ENCODE data around the gene OPALIN.
A peak's percentile ranks its signal among the peaks of the same experiment; 100 is the strongest.

Gene OPALIN, protein sequence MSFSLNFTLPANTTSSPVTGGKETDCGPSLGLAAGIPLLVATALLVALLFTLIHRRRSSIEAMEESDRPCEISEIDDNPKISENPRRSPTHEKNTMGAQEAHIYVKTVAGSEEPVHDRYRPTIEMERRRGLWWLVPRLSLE

DNA sequence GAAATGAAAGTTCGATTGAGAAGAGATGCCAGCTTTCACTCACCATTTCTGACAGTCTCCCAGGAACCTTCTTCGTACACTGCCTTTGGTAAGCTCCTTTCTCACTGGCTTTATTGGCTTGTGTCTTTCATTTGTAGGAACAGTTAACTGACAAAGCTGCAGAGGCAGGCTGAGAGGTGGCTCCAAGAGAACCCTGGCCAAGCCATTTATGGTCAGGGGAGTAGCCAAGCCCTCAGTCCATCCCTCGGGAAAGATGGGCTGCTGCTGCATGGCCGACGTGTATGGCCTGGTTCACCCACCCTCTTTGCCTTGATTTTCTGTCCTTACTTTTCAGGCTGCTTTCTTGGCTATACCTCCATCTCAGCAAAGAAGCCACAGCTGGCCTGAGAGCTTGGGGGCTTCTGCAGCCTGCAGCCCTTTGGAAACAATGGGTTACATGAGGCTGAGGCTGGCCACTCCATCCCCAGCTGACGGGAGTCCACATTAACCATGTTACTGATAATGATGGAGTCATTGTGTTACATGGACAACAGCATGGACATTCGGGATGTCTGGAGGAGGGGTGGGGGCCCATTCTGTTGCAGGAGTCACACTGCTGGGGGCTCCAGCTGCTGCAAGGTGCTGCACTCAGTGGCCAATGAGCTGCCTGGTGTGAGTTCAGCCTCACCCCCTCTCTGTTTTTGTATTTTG is at the start of gene OPALIN:
OPALIN (minus strand) TSS at position 152 of the 690 bp plus-strand sequence; CDS start at position 46, 106 bp downstream.
- DNase-seq, result no peak
- in situ Hi-C loops (cut with MboI; ENCODE audit: low pct_unique_long_range_greater_than_20kb, low sequenced_read_pairs), result no loop called here

DNA sequence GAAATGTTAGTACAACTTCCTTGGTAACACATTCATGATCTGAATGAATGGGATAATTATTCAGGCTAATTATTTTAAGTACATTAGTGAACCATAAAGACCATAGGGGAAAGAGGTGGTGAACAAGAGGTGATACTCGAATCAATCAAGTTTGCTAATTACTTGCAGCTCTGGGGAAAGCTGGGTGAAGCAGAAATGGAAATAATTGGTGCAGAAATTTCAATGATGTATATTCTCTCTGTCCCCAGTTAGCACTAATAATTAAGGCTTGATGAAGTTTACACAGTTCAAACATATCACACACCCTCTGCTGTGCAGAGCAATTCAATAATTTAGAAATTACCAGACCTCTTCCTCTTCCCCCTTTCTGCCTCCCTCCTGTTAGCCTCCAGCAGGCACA is 49.4 kb upstream of the OPALIN start:
- in situ Hi-C loops (cut with MboI; ENCODE audit: low pct_unique_long_range_greater_than_20kb, low sequenced_read_pairs), result no loop called here
- DNase-seq, result no peak

DNA sequence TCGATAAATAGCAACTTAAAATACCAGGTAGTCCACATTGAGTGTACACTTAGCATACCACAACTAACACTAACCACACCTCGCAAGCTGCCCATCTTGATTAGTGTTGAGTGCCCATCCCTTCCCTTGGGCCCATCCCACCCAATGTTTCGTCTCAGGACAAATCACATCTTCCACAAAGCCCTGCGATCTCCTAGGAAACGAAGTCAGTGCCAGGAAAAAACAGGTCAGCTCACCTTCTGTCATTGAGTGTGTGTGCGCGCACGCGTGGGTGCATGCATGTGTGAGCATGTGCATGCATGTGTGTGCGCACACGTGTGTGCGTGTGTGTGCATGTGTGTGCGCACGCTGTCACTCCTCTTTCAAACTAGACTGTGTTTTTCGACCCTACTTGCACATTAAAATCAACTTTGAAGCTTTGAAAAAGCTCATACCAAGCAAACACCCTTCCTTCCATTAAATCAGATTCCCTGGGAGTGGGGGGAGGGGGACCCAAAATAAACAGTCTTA is 48.8 kb upstream of the OPALIN start:
- no peak for DNase-seq
- in situ Hi-C loops (cut with MboI; ENCODE audit: low pct_unique_long_range_greater_than_20kb, low sequenced_read_pairs), result no loop called here

DNA sequence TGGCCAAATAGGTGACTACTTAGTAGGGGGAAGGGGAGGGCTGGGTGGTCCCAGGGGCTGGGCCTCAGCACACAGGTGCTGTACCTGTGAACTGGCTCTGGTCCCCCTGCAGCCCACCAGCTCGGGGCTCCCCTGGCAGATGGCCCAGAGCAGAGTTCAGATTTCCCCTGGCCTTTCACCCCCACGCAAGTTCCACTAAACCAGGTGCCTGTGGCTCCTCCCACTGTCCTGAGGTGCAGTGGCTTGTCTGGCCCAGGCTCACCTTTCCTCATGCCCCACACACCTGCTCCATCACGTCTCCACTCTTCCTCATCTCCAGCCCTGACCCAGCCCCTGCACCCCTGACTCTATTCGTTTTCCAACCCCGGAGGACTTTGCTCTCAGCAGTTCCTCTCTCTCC is 47.3 kb upstream of the OPALIN start:
- in situ Hi-C loops (cut with MboI; ENCODE audit: low pct_unique_long_range_greater_than_20kb, low sequenced_read_pairs), result no loop called here
- DNase-seq, result no peak

DNA sequence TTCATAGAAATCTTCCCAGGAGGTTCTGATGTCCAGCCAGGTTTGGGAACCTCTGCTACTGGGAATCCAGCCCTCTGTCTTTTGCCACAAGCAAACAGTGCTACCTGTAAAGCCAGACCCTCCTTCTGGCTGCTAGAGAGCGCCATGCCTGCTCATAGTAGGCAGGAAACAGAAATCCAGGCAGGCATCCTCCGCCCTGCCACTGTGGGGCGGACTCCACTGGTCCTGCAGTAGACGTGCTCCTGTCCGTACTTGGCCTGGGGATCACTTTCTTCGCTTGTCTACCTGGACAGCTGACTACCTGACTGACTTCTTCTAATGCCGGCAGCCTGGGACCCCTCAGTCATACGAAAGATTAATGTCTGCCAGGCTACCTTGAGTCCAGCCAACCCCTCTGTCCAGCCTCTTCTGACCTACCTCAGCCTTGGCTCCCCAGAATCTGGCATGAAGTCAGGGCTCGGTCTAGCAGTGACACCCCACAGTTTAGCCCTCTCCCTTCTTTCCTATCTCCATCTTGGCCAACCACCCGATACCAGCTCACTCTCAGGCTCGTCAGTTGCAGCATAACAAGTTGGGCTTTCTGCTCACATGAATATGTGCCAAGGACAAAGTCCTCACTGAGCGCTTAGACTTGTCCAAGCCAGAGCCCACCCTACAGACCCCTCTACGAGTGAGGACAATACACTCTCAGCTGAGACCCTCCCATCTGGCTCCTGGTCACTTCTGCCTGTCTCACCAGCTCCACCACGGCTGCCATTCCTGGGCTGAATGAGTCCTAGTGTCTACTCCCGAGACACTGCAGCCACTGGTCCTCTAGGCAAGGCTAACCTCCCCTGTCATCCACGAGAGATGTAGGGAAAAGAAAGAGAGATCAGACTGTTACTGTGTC is 43.9 kb upstream of the OPALIN start:
- DNase-seq, result no peak
- in situ Hi-C loops (cut with MboI; ENCODE audit: low pct_unique_long_range_greater_than_20kb, low sequenced_read_pairs), result no loop called here

DNA sequence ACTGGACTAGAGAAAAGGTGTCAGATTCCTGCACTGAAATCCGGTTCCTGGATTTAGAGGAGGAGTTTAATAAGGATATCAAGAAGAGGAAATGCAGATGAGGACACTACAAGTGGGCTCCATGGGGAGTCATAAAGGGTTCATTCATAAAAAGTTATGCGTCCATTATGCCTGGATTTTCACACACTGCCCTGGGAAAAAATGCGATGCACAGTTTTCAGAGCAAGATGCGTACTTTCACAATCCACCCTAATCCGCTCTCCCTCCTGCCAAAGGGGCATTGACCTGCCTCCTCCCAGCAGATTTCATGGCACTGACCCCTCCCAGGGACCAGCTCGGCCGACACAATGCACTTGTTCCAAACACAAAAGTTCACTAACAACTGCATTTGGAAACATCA is 42.2 kb upstream of the OPALIN start:
- no peak for DNase-seq
- in situ Hi-C loops (cut with MboI; ENCODE audit: low pct_unique_long_range_greater_than_20kb, low sequenced_read_pairs), result no loop called here

DNA sequence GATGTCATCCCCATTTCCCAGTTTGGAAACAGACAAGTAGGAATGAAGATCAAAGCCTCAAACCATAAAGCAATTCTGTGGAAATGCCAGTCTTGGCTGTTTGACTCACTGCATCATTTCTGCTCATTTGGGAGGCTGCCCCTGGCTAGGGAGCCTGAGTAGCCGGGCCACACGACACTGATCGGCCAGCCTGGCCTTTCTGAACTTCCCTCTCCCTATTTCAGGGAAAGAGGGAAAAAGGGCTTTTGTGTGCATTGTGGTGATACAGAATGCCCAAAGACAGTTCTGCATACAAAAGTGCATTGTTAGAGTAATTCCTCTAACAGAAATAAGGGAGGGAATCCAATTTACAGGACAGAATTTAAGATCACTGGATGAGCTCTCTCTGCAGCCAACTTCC is 41.7 kb upstream of the OPALIN start:
- in situ Hi-C loops (cut with MboI; ENCODE audit: low pct_unique_long_range_greater_than_20kb, low sequenced_read_pairs), result no loop called here
- no peak for DNase-seq

DNA sequence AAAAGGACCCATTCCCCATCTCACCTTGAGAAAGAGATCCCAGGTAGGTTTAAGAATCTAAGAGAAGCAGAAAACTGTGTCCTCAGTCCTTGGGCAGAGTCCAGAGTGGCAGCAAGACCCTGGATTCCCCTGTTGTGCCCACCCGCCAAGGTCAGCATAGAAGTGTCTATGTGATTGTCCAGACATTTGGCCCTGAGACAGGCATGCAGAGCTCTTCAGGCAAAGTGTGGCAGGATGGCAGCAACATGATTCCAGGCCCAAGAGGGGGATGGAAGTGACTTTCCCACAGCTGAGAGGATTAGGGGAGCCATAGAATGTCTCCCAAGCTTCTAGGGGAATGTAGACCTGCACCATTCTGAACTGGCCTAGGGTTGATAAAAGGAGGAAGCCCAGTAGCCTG is 39.1 kb upstream of the OPALIN start:
- in situ Hi-C loops (cut with MboI; ENCODE audit: low pct_unique_long_range_greater_than_20kb, low sequenced_read_pairs), result loop anchor here (25.0 kb wide), 1 partner anchor 89 kb away; no protein-coding TSS in a partner anchor
- DNase-seq, result no peak

DNA sequence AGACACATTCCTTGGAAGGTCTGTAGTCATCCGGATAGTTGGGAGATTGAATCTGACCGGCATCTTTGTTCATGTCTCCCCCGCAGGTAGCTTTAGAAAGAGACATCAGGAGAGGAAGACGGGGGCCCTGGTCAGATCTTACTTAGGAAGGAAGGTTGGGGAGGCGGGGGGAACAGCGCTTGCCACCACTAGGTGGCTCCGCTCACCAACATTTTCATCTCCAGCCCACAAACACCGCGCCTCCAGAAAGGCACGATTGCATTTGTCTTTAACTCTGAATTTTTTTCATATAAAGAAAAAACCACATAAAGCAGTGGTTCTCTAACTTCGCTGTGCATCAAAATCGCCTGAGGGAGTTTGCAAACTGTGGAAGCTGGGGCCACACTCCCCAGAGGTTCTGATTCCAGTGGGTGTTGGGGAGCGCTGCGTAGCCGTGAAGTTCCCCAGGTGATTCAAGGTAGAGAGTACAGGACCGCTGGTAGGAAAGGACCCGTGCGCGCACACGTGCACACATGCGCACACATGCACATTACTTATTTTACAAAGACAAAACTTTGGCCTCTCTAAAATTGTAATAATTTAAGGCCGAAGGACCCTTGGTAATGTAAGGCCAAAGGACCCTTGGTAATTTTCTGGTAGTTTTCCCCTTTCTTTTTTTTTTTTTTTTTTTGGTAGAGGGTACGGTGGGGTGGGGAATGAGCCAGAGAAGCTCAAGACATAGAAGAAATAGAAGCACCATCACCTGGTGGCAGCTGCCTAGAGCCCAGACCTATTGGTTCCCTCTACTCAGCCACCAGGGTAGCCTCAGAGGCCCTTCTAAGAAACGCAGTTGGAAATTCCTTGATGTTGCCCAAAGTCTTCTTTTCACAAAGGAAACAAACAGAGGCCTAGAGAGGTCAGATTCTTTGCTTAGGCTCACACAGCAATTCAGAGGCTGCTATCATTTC is 37.4 kb upstream of the OPALIN start:
- in situ Hi-C loops (cut with MboI; ENCODE audit: low pct_unique_long_range_greater_than_20kb, low sequenced_read_pairs), result loop anchor here (25.0 kb wide), 1 partner anchor 91 kb away; no protein-coding TSS in a partner anchor
- peak; percentile 87 for DNase-seq

DNA sequence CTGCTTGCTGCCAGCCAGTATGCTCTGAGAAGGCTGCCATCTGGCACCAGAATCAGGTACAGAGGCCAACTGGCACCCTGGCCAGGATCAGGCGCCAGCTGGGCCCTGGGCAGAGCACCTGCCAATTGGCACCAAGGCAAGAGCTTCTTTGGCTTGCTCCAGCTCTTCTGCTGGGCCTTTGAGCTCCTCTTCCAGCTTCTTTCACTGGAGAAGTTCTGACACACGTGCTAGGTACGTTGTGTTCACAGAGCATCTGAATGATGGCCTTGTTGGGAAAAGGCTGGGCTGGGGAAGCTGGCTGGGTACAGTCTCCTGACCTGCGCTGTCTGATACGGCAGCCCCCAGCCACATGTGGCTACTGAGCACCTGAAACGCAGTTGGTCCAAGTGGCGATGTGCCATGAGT is 31.7 kb upstream of the OPALIN start:
- DNase-seq, result no peak
- in situ Hi-C loops (cut with MboI; ENCODE audit: low pct_unique_long_range_greater_than_20kb, low sequenced_read_pairs), result loop anchor here (25.0 kb wide), 1 partner anchor 97 kb away; no protein-coding TSS in a partner anchor

DNA sequence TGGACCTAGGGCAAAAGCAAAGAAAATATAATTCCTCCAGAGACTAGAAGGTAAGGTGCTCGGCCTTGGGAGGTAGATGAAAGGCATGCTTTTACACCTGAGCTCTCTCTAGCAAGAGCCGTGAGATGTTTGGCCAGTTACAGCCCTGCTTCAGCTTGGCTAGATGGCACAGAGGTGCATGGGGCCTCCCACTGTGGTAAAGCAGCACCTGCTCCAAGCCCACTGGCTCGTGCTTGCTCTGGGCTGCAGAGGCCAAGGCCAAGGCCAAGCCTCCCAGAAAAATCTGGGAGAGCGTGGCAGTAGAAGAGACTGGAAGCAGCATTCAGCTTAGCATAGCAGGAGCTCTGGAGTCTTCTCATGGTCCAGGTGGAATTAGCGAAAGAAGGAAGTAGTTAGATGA is 31.0 kb upstream of the OPALIN start:
- no peak for DNase-seq
- in situ Hi-C loops (cut with MboI; ENCODE audit: low pct_unique_long_range_greater_than_20kb, low sequenced_read_pairs), result loop anchor here (25.0 kb wide), 1 partner anchor 98 kb away; no protein-coding TSS in a partner anchor

DNA sequence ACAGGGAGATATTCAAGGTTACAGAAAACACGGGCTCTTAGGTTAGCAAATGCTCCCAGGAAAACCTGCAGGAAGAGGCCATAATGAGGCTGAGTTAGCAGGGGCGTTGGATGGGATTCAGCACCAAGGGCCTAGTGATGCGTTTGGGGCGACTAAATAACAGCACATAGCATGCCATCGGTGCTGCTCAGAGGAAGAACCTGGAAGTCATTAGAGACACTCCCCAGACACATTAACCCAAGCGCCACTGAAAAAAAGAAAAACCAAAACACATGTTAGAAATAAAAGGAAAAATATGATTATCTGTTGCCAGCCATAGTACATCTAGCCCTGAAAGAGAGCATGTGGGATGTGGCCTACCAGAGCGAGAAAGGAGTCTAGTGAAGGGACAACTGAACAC is 28.8 kb upstream of the OPALIN start:
- no peak for DNase-seq
- in situ Hi-C loops (cut with MboI; ENCODE audit: low pct_unique_long_range_greater_than_20kb, low sequenced_read_pairs), result loop anchor here (25.0 kb wide), 1 partner anchor 100 kb away; no protein-coding TSS in a partner anchor

DNA sequence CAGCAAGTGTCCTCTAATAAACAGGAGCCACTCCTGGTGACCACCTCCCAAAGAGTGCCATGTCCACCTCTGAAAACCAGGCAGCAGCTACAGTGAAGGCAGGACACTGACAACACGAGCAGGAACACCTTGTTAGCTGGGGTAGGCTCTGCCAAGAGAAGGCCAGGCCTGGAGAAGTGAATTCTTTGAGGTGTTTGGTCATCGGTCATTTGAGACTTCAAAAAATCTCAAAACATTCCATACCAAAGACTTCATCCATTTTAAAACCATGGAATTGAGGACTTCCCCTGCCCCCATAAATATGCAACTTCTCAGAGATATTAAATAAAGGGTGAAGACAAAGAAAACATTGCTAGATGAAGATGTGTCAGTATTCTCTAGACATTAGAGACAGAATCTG is 28.4 kb upstream of the OPALIN start:
- DNase-seq, result no peak

DNA sequence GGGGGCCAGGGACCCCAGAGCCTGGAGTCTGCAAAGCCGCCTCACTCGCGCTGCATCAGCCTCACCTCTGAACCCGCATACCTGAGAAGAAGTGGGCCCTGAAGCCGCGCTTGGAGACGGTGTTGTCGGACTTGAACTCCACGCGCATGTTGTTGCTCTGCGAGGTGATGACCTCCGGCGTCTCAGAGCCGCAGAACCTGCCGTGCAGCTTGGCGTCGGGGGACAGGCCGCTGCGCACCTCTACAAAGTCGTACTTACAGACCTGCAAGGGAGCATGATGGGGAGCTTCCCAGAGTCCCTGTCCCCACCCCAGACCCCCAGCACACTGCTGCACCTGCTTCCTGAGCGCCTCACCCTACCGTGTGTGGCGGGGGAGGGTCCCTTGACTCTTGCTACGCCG is 25.7 kb upstream of the OPALIN start:
- in situ Hi-C loops (cut with MboI; ENCODE audit: low pct_unique_long_range_greater_than_20kb, low sequenced_read_pairs), result loop anchor here (25.0 kb wide), 1 partner anchor 103 kb away; no protein-coding TSS in a partner anchor
- no peak for DNase-seq

More for the DNA sequence above, 28.4 kb upstream of the OPALIN start:
- in situ Hi-C loops (cut with MboI; ENCODE audit: low pct_unique_long_range_greater_than_20kb, low sequenced_read_pairs), result loop anchor here (25.0 kb wide), 1 partner anchor 100 kb away; no protein-coding TSS in a partner anchor

DNA sequence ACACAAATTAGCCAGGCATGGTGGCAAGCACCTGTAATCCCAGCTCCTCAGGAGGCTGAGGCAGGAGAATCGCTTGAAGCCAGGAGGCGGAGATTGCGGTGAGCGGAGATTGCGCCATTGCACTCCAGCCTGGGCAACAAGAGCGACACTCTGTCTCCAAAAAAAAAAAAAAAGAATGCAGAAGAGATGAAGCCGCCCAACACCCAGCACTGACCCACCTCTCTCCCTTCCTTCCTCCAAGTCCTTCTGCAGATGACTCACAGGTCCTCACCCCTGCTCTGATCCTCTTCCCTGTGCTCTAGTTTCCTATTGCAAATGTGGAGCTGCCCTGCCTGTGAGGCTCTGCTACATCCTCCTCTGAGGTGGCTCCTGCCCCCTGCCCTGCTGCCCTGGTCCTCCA is 22.0 kb upstream of the OPALIN start:
- DNase-seq, result peak; percentile 25
- in situ Hi-C loops (cut with MboI; ENCODE audit: low pct_unique_long_range_greater_than_20kb, low sequenced_read_pairs), result loop anchor here (25.0 kb wide), 1 partner anchor 106 kb away; no protein-coding TSS in a partner anchor

DNA sequence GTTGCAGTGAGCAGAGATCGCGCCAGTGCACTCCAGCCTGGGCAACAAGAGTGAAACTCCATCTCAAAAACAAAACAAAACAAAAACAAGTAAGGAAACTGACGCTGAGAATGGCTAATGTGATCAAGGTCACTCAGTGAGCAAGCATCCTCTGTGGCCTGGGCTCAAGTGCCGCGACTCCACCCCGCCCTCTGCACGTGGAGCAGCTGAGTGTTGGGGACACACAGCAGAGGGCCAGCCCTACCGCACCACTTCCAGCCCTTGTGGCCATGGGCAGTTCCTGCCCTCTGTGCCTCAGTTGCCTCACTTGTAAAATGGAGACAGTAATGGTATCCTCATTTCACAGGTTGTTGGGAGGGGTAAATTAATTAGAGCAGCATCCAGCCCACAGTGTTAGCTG is 21.0 kb upstream of the OPALIN start:
- in situ Hi-C loops (cut with MboI; ENCODE audit: low pct_unique_long_range_greater_than_20kb, low sequenced_read_pairs), result loop anchor here (25.0 kb wide), 1 partner anchor 108 kb away; no protein-coding TSS in a partner anchor
- DNase-seq, result no peak

DNA sequence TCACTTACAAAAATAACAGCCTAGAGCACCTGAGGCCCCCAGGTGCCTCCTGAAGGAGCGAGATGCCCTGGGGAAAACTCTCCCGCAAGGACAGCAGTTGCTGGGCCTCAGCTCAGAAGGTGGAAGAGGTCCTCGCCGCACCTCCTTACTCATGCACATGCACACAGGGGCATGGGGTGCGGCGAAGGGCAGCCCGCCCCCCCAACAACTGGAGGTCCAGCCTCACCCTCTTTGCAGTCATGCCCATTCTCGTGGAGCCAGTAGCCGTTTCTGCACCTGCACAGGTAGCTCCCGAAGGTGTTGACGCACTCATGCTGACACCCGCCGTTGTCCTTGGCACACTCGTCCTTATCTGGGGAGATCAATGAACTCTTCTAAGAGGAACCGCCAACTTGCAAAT is 19.9 kb upstream of the OPALIN start:
- DNase-seq, result no peak
- in situ Hi-C loops (cut with MboI; ENCODE audit: low pct_unique_long_range_greater_than_20kb, low sequenced_read_pairs), result loop anchor here (25.0 kb wide), 1 partner anchor 109 kb away; no protein-coding TSS in a partner anchor

DNA sequence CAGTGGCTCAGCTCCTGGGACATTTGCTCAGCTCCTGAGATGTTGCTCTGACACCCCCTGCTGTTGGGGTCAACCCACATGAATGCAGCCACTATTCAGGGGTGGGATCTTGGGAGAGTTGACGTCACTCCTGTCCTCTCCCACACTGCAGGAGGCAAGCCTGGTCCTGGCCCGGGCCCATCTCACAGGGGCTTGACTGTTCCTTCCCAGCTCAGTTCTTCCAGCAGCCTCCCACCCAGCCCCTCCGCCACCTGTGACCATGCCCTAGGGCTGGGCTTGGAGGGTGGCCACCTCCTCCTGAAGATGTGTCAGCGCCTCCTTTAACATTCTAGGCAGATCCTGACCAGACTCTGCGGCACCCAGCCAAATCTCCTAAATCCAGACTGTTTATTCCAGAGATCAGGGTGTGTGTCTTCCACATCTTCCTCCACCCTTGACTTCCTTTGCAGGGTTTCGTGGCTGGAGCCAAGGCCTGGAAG is 19.1 kb upstream of the OPALIN start:
- in situ Hi-C loops (cut with MboI; ENCODE audit: low pct_unique_long_range_greater_than_20kb, low sequenced_read_pairs), result loop anchor here (25.0 kb wide), 1 partner anchor 109 kb away; no protein-coding TSS in a partner anchor
- DNase-seq, result no peak
